Right lobe of liver (tissue), 4 donors: Measurements from ENCODE around the gene RASL10A.

Experiments used
- CTCF ChIP-seq, 4 donors: fragments of 200-600 bp in 3 of 4; fragments of 450-650 bp in 1 of 4; IDR thresholded peaks; one replicate each; pipeline versions ENCODE4 v1.5.1 to v1.8.0; 2016 to 2022; ENCODE audit warnings: antibody characterized with exemption in 4 of 4, mild to moderate bottlenecking in 2 of 4
- POLR2A ChIP-seq: fragments of 450-650 bp; IDR thresholded peaks from one replicate; pipeline ENCODE4 v1.6.1; 2017; ENCODE audit warnings: antibody characterized with exemption, mild to moderate bottlenecking
- donor health status: DM: no; HTN: no; CAD: no.
- donor health status: DM: no; HTN: no; CAD: no.
- donor health status: DM: no; HTN: yes; CAD: no.

GRCh38 chr22:29307596-29308147 lies 7.8 kb downstream of the RASL10A start:
- no peak for TF ChIP-seq CTCF (IDR thresholded peaks at IDR 0.05)
- no peak for TF ChIP-seq POLR2A
